Uterus (tissue), 2 donors: Measurements from ENCODE around the gene FAAP20.

Experiments
- POLR2A ChIP-seq, 2 donors: fragments of 450-650 bp; IDR thresholded peaks; one replicate each; pipeline ENCODE4 v1.6.1; 2016; ENCODE audit warnings: antibody characterized with exemption in 2 of 2, mild to moderate bottlenecking in 1 of 2, moderate library complexity in 1 of 2
- TF ChIP-seq, protein P1 (sequence below), 4 experiments: fragments of 200-600 bp in 2 of 4; fragments of 450-650 bp in 2 of 4; sonication (generic) in 2 of 4; IDR thresholded peaks; one replicate each; pipeline ENCODE4 v1.5.1; 2016 to 2019; ENCODE audit warnings: antibody characterized with exemption in 4 of 4, mild to moderate bottlenecking in 2 of 4, moderate library complexity in 1 of 4

DNA sequence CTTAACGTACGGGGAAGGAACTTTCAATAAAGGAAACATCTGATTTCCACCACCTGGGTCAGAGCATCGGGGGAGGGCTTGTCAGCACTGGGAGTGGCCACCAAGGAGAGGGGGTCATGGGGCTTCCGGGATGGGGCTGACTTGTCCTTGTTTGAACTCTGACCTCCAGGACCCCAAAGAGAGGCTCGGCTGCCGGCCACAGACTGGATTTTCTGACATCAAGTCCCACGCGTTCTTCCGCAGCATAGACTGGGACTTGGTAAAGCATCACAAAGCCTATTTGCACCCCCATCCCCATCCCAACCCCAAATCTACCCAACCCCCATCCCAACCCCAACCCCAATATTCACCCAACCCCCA, 19.5 kb downstream of the FAAP20 start:
- TF ChIP-seq, protein P1, sequence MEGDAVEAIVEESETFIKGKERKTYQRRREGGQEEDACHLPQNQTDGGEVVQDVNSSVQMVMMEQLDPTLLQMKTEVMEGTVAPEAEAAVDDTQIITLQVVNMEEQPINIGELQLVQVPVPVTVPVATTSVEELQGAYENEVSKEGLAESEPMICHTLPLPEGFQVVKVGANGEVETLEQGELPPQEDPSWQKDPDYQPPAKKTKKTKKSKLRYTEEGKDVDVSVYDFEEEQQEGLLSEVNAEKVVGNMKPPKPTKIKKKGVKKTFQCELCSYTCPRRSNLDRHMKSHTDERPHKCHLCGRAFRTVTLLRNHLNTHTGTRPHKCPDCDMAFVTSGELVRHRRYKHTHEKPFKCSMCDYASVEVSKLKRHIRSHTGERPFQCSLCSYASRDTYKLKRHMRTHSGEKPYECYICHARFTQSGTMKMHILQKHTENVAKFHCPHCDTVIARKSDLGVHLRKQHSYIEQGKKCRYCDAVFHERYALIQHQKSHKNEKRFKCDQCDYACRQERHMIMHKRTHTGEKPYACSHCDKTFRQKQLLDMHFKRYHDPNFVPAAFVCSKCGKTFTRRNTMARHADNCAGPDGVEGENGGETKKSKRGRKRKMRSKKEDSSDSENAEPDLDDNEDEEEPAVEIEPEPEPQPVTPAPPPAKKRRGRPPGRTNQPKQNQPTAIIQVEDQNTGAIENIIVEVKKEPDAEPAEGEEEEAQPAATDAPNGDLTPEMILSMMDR (IDR thresholded peaks at IDR 0.05), result no peak
- no peak for TF ChIP-seq POLR2A (IDR thresholded peaks at IDR 0.05)
